ENCODE results near the gene SMAD7.
"Not testable (repeated sequence)": the region's sequence is repeated elsewhere in the genome, so short reads cannot be mapped to it uniquely, and the experiment has no call there.

SMAD7 gene

GRCh38 chr18:48874701-48875162 is 76.0 kb downstream of the SMAD7 start:
- no peak for DNase-seq

- DNase-seq = no peak
These were observed 76.5 kb downstream of the SMAD7 start for GRCh38 chr18:48874233-48874632.

GRCh38 chr18:48872234-48873145 is 78.3 kb downstream of the SMAD7 start:
- no peak for DNase-seq

GRCh38 chr18:48871391-48872166 is 79.2 kb downstream of the SMAD7 start:
- no peak for DNase-seq

- DNase-seq = not testable (repeated sequence)
These were observed 79.8 kb downstream of the SMAD7 start for GRCh38 chr18:48870926-48871325.
